Measurements from ENCODE around the gene MARCHF10.

MARCHF10 gene

GRCh38 chr17:62689441-62690167, 118.5 kb downstream of the MARCHF10 start:
- ATAC-seq (no peak), DNase-seq (no peak)
- Mint-ChIP-seq H3K27me3 (peaks cover 3% of the 10 kb centered on the region), H3K36me3 (ENCODE audit: low read depth) (no peaks in the 10 kb centered on the region), H3K4me3 (no peak overlapping the region), H3K9me3 (no peaks in the 10 kb centered on the region), H3K27ac (no peak overlapping the region), H3K4me1 (no peaks in the 10 kb centered on the region)

GRCh38 chr17:62688398-62689160, 119.5 kb downstream of the MARCHF10 start:
- Mint-ChIP-seq H3K4me1 (no peaks in the 10 kb centered on the region), H3K36me3 (ENCODE audit: low read depth) (no peaks in the 10 kb centered on the region), H3K27ac (no peak overlapping the region), H3K27me3 (no peaks in the 10 kb centered on the region), H3K4me3 (no peak overlapping the region), H3K9me3 (no peaks in the 10 kb centered on the region)
- DNase-seq: no peak
- no peak for ATAC-seq

GRCh38 chr17:62687997-62688396, 120.1 kb downstream of the MARCHF10 start:
- Mint-ChIP-seq H3K27ac (no peak overlapping the region), H3K27me3 (no peaks in the 10 kb centered on the region), H3K36me3 (ENCODE audit: low read depth) (no peaks in the 10 kb centered on the region), H3K9me3 (no peaks in the 10 kb centered on the region), H3K4me1 (no peaks in the 10 kb centered on the region), H3K4me3 (no peak overlapping the region)
- DNase-seq: no peak
- ATAC-seq: no peak

GRCh38 chr17:62684179-62684578, 123.9 kb downstream of the MARCHF10 start:
- Mint-ChIP-seq H3K4me1 (no peaks in the 10 kb centered on the region), H3K36me3 (ENCODE audit: low read depth) (no peaks in the 10 kb centered on the region), H3K27me3 (no peaks in the 10 kb centered on the region), H3K9me3 (no peaks in the 10 kb centered on the region), H3K27ac (no peak overlapping the region), H3K4me3 (no peak overlapping the region)
- ATAC-seq (no peak), DNase-seq (no peak)

- Mint-ChIP-seq H3K4me1 (no peaks in the 10 kb centered on the region), H3K27ac (no peak overlapping the region), H3K36me3 (ENCODE audit: low read depth) (no peaks in the 10 kb centered on the region), H3K4me3 (no peak overlapping the region), H3K27me3 (no peaks in the 10 kb centered on the region), H3K9me3 (no peaks in the 10 kb centered on the region)
- DNase-seq: no peak
- ATAC-seq: no peak
These were observed 126.2 kb downstream of the MARCHF10 start for GRCh38 chr17:62681939-62682381.

GRCh38 chr17:62681061-62681938, 126.8 kb downstream of the MARCHF10 start:
- no peak overlapping the region for H3K27ac Mint-ChIP-seq
- ATAC-seq (no peak), DNase-seq (no peak)
- H3K27me3 Mint-ChIP-seq: no peaks in the 10 kb centered on the region
- no peaks in the 10 kb centered on the region for H3K9me3 Mint-ChIP-seq
- H3K4me3 Mint-ChIP-seq: no peak overlapping the region
- H3K36me3 Mint-ChIP-seq (ENCODE audit: low read depth): no peaks in the 10 kb centered on the region
- no peaks in the 10 kb centered on the region for H3K4me1 Mint-ChIP-seq

GRCh38 chr17:62680541-62681052, 127.5 kb downstream of the MARCHF10 start:
- no peak for ATAC-seq
- H3K9me3 Mint-ChIP-seq: no peaks in the 10 kb centered on the region
- no peak for DNase-seq
- H3K36me3 Mint-ChIP-seq (ENCODE audit: low read depth): no peaks in the 10 kb centered on the region
- no peaks in the 10 kb centered on the region for H3K27me3 Mint-ChIP-seq
- no peak overlapping the region for H3K4me3 Mint-ChIP-seq
- no peak overlapping the region for H3K27ac Mint-ChIP-seq
- H3K4me1 Mint-ChIP-seq: no peaks in the 10 kb centered on the region

- no peaks in the 10 kb centered on the region for H3K4me1 Mint-ChIP-seq
- DNase-seq (no peak), ATAC-seq (no peak)
- no peaks in the 10 kb centered on the region for H3K27me3 Mint-ChIP-seq
- H3K4me3 Mint-ChIP-seq: no peak overlapping the region
- H3K36me3 Mint-ChIP-seq (ENCODE audit: low read depth): no peaks in the 10 kb centered on the region
- no peak overlapping the region for H3K27ac Mint-ChIP-seq
- H3K9me3 Mint-ChIP-seq: no peaks in the 10 kb centered on the region
These were observed 128.2 kb downstream of the MARCHF10 start for GRCh38 chr17:62679866-62680377.

- Mint-ChIP-seq H3K9me3 (no peaks in the 10 kb centered on the region), H3K36me3 (ENCODE audit: low read depth) (no peaks in the 10 kb centered on the region), H3K4me1 (no peaks in the 10 kb centered on the region), H3K4me3 (no peak overlapping the region), H3K27me3 (no peaks in the 10 kb centered on the region), H3K27ac (no peak overlapping the region)
- DNase-seq (no peak), ATAC-seq (no peak)
These were observed 129.7 kb downstream of the MARCHF10 start for GRCh38 chr17:62678214-62678919.

- Mint-ChIP-seq H3K4me3 (no peak overlapping the region), H3K9me3 (no peaks in the 10 kb centered on the region), H3K36me3 (ENCODE audit: low read depth) (no peaks in the 10 kb centered on the region), H3K4me1 (no peaks in the 10 kb centered on the region), H3K27me3 (no peaks in the 10 kb centered on the region), H3K27ac (no peak overlapping the region)
- no peak for DNase-seq
- ATAC-seq: no peak
These were observed 131.0 kb downstream of the MARCHF10 start for GRCh38 chr17:62676952-62677596.

GRCh38 chr17:62676231-62676943, 131.7 kb downstream of the MARCHF10 start:
- no peak for ATAC-seq
- no peaks in the 10 kb centered on the region for H3K9me3 Mint-ChIP-seq
- no peaks in the 10 kb centered on the region for H3K27me3 Mint-ChIP-seq
- DNase-seq: no peak
- H3K4me1 Mint-ChIP-seq: no peaks in the 10 kb centered on the region
- no peaks in the 10 kb centered on the region for H3K36me3 Mint-ChIP-seq (ENCODE audit: low read depth)
- no peak overlapping the region for H3K27ac Mint-ChIP-seq
- no peak overlapping the region for H3K4me3 Mint-ChIP-seq

GRCh38 chr17:62675701-62676100, 132.4 kb downstream of the MARCHF10 start:
- ATAC-seq: no peak
- H3K27ac Mint-ChIP-seq: no peak overlapping the region
- no peaks in the 10 kb centered on the region for H3K27me3 Mint-ChIP-seq
- H3K36me3 Mint-ChIP-seq (ENCODE audit: low read depth): no peaks in the 10 kb centered on the region
- no peaks in the 10 kb centered on the region for H3K9me3 Mint-ChIP-seq
- DNase-seq: no peak
- H3K4me1 Mint-ChIP-seq: no peaks in the 10 kb centered on the region
- H3K4me3 Mint-ChIP-seq: no peak overlapping the region

GRCh38 chr17:62675260-62675659, 132.9 kb downstream of the MARCHF10 start:
- H3K4me1 Mint-ChIP-seq: no peaks in the 10 kb centered on the region

More at GRCh38 chr17:62675260-62675659, 132.9 kb downstream of the MARCHF10 start:
- H3K27ac Mint-ChIP-seq: no peak overlapping the region
- H3K9me3 Mint-ChIP-seq: no peaks in the 10 kb centered on the region
- ATAC-seq (no peak), DNase-seq (no peak)
- H3K4me3 Mint-ChIP-seq: no peak overlapping the region
- no peaks in the 10 kb centered on the region for H3K27me3 Mint-ChIP-seq
- no peaks in the 10 kb centered on the region for H3K36me3 Mint-ChIP-seq (ENCODE audit: low read depth)

Measured in activated naive CD8-positive, alpha-beta T cell treated with anti-CD3 and anti-CD28 coated beads, Interleukin-2, amount 50 U/mL, for 24 hours (primary cell).